ENCODE results near the gene MREG.
A peak's percentile ranks its signal among the peaks of the same experiment; 100 is the strongest.
"Not testable (repeated sequence)": the region's sequence is repeated elsewhere in the genome, so short reads cannot be mapped to it uniquely, and the experiment has no call there.

MREG gene

DNA sequence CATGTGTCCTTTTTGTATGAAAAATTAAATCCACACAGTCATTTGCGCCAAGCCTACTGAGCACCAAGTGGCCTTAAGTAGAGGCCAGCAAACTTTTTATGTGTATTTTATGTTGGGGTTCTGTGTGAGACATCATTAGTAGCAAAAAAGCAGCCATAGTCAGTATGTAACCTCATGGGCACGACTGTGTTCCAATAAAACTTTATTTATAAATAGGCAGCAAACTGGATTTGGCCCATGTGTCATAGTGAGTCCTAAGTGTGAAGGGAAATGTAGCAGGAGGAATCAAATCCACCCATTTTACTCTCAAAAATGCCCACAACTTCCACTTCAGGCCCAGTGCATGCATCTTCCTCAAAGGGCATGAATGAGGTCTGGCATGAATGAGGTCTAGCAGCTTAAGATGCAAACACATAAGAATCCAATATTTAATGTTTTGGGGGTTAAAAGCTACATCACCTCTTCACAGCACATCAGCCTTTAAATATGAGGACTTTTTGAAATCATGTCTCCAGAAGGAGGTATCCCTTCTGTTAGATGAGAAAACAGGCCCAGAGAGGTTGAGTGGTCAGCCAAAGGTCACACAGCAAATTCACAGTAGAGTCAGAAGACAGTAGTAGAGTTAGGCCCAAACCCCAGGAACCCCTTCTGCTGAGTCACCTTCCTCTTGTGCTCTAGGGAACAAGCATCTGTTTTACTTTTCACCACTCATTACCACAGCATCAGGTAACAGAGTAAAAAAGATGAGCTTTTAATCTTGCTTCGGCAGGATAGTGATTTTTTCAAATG, 45.6 kb downstream of the MREG start:
- H3K27ac ChIP-seq = peak overlapping the region; percentile 54
- TF ChIP-seq CTCF (conservative IDR thresholded peaks at IDR 0.05) = no peak

DNA sequence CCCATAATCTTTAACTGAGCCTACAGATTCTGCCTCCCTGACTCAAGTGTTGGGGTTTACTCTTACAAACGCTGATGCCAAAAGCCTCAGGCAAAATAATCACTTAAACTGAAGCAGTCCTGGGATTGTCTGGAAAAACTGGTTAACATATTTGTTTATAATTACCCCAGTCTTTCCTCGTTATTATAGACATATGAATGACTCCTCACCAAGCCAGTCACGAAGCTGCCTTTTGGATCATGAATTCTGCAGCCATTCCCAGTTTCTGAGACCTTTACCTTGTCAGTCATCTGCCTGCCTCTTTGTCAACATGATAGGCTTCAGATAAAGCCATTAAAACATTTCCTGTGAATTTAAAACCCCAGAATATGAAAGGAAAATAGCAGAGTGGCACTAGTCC, 46.4 kb downstream of the MREG start:
- TF ChIP-seq CTCF (conservative IDR thresholded peaks at IDR 0.05) = no peak

DNA sequence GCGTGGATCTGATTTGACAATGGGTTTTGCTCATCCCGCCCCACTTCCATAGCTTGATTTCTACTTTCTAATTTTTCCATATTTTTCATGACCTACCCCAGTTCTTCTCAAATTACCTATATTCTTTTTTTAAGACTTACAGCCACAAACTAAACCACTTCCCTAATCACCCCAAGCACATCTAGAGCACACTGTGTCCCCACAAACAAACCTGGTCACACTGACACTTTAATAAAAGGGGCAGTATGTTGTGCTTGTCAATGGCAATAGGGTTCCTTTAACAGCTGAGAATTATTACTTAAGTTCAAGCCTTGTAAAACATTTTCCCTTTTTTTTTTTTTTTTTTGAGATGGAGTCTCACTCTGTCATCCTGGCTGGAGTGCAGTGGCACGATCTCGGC, 47.1 kb downstream of the MREG start:
- no peak for TF ChIP-seq CTCF (conservative IDR thresholded peaks at IDR 0.05)
- peak overlapping the region; percentile 54 for H3K27ac ChIP-seq

More for the DNA sequence above, 46.4 kb downstream of the MREG start:
- peak overlapping the region; percentile 54 for H3K27ac ChIP-seq

GRCh38 chr2:215965532-215966165, 47.7 kb downstream of the MREG start:
- no peak for TF ChIP-seq CTCF (conservative IDR thresholded peaks at IDR 0.05)

GRCh38 chr2:215961981-215962380, 51.4 kb downstream of the MREG start:
- TF ChIP-seq CTCF (conservative IDR thresholded peaks at IDR 0.05) = no peak
- no peak overlapping the region for H3K27ac ChIP-seq

More at GRCh38 chr2:215965532-215966165, 47.7 kb downstream of the MREG start:
- no peak overlapping the region for H3K27ac ChIP-seq

DNA sequence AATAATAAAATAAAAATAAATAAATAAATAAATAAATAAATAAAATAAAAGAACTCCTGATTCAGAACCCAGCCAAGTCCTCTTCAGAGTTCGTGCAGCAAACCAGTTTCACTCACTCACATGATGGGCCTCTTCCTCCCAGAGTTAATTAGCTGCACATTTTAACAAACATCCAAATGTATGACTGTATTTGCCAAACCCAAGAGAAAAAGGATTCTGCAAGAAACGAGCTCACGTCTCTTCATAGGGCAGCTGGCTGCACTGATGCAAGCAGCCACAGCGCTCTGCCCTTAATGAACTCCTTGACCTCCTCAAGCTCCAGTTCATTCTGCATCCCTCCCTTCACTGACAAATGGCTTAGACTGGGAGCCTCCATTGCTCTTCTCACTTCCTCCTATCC, 55.1 kb downstream of the MREG start:
- H3K27ac ChIP-seq = no peak overlapping the region
- TF ChIP-seq CTCF (conservative IDR thresholded peaks at IDR 0.05) = no peak

GRCh38 chr2:215957354-215958122, 55.8 kb downstream of the MREG start:
- H3K27ac ChIP-seq = not testable (repeated sequence)
